AG10803 (cell line): ENCODE results near the gene CST7.

Experiments
- DNase-seq: peaks from one replicate; pipeline ENCODE4 v3.0.0; 2010; ENCODE audit warnings: low read depth
- H3K4me3 ChIP-seq: 2 replicates; pipeline ENCODE4 v1.5.1; 2011; ENCODE audit warnings: mild to moderate bottlenecking, low read length, control low read depth
- TF ChIP-seq, protein P1 (sequence below): conservative IDR thresholded peaks from 2 replicates; pipeline ENCODE4 v1.5.1; 2011; ENCODE audit warnings: mild to moderate bottlenecking, low read length, control low read depth, inconsistent platforms

Gene CST7

DNA sequence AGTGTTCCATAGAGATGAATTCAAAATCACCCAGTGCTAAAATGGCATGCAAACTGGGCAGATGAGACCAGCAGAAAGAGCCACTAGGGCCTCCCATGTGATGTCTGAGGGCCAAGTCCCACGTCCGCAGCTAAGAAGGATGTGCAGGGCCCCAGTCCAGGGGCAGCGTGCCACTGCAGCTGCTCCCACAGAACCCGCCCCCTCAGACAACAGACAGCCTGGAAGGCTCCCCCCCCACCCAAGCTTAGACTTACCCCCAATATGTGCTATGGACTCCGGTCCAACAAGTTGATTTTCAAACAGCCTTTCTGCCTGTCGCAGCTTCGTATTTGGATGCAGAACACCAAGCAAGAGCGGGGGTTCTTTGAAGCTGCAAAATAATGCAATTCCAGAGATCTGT is 29.4 kb downstream of the CST7 start:
- TF ChIP-seq, protein P1, sequence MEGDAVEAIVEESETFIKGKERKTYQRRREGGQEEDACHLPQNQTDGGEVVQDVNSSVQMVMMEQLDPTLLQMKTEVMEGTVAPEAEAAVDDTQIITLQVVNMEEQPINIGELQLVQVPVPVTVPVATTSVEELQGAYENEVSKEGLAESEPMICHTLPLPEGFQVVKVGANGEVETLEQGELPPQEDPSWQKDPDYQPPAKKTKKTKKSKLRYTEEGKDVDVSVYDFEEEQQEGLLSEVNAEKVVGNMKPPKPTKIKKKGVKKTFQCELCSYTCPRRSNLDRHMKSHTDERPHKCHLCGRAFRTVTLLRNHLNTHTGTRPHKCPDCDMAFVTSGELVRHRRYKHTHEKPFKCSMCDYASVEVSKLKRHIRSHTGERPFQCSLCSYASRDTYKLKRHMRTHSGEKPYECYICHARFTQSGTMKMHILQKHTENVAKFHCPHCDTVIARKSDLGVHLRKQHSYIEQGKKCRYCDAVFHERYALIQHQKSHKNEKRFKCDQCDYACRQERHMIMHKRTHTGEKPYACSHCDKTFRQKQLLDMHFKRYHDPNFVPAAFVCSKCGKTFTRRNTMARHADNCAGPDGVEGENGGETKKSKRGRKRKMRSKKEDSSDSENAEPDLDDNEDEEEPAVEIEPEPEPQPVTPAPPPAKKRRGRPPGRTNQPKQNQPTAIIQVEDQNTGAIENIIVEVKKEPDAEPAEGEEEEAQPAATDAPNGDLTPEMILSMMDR: no peak
- H3K4me3 ChIP-seq: no peak overlapping the region
- no peak for DNase-seq

DNA sequence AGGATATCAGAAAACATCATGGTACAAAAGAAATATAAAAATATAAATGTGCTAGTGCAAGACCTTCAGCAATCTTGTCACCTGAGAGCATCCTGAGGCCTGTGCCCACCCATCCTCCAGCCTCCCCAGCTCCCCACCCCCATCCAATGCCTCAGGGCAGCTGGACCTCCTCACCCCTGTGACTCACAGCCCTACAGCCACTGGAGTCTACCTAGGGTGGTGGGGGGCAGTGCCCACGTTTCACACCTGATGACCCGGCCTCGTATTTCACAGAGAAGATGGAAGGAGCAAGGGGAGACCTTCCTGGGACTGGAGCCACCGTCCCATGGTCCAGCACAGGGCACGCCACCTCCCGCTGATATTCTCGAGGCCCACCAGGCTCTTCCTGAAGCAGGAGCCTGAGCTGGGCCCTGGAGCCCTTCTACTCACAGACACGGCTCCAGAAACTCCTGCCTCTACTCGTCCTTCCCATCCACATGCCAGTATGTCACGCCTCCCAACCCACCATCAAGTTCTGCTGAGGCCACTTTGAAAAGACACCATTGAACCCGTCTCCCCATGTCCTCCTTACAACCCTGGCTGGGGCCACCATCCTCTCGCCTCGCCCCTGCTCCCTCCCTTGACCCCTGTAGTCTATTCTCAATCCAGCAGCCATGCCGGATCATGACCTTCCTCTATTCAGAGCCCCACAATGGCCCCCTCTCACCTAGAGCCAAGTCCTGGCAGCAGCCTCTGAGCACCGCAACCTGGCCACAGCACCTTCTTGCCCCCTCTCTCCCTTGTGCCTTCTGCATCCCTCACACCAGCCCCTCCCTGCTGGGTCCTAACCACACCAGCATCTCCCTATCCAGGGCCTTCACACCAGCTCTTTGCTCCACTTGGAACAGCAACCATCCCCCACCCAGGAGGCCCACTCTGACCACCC is 30.2 kb downstream of the CST7 start:
- no peak for DNase-seq
- TF ChIP-seq, protein P1: no peak
- H3K4me3 ChIP-seq: no peak overlapping the region

DNA sequence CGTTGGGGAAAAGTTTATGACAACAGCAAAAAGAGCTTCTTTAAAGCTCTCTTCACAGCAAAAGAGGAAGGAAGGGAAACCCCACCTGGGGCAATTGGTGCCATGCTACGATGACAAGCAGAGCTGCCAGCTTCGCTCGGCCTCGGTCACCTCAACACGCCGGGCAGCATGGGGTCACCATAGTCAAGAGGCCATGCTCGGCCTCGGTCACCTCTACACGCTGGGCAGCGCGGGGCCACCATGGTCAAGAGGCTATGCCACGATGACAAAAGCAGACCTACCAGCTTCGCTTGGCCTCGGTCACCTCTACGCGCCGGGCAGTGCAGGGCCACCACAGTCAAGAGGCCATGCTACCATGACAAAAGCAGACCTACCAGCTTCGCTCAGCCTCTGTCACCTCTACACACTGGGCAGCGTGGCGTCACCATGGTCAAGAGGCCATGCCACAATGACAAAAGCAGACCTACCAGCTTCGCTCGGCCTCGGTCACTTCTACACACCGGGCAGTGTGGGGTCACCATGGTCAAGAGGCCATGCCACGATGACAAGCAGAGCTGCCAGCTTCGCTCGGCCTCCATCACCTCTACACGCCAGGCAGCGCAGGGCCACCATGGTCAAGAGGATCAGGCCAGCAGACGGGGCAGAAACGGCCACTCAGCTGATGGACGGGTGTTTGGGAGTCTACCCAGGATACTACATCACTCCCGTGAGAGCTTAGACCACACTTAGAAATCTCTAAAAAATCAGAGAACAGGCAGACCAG is 31.4 kb downstream of the CST7 start:
- H3K4me3 ChIP-seq: no peak overlapping the region
- TF ChIP-seq, protein P1: no peak
- DNase-seq: no peak

DNA sequence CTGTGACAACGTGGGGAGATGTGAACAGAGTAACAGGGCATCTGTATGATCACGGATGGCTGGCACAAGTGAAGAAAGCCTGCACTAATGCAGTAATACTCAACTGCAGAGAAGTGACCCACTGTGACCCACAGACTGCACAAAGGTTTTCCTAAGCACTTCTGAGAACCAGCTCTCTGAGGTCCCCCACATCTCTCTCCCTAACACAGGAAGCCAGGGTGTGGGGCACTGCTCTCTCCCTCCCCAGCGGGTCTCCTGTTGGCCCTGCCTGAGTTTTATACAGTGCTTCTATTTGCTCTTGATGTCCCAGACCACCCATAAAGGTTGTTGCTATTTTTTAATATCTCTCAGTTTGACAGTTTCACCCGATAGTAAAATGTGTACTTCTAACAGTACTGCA is 32.2 kb downstream of the CST7 start:
- DNase-seq: no peak
- H3K4me3 ChIP-seq: no peak overlapping the region
- TF ChIP-seq, protein P1: no peak

GRCh38 chr20:24981790-24982189 is 32.7 kb downstream of the CST7 start:
- TF ChIP-seq, protein P1: no peak
- H3K4me3 ChIP-seq: no peak overlapping the region
- DNase-seq: no peak

GRCh38 chr20:24983896-24984295 is 34.8 kb downstream of the CST7 start:
- TF ChIP-seq, protein P1: no peak
- DNase-seq: no peak
- no peak overlapping the region for H3K4me3 ChIP-seq
